Choroid plexus epithelial cell (primary cell): Measurements from ENCODE around the gene CHRNB1.

Experiments used
- DNase-seq: peaks from one replicate; pipeline ENCODE4 v3.0.0-alpha.2; 2010; ENCODE audit warnings: low read depth
- H3K4me3 ChIP-seq: 2 replicates; pipeline ENCODE4 v1.5.1; 2011; ENCODE audit warnings: low read depth, mild to moderate bottlenecking, control low read depth, low read length, moderate library complexity
- CTCF ChIP-seq: conservative IDR thresholded peaks from 2 replicates; pipeline ENCODE4 v1.5.1; 2011; ENCODE audit warnings: low read depth, mild to moderate bottlenecking, control low read depth, inconsistent platforms, low read length, moderate library complexity

CHRNB1 gene

GRCh38 chr17:7483255-7484066, 38.6 kb downstream of the CHRNB1 start:
- H3K4me3 ChIP-seq, result peak overlapping the region; percentile 87
- no peak for TF ChIP-seq CTCF
- peak; percentile 96 for DNase-seq

- TF ChIP-seq CTCF, result no peak
- peak; percentile 99 for DNase-seq
- peak within 1 kb of the TSS; percentile 87 for H3K4me3 ChIP-seq
Measured at GRCh38 chr17:7484067-7484918, 39.4 kb downstream of the CHRNB1 start, which contains the start of gene POLR2A. Gene POLR2A, plus strand, starts transcription at chr17:7484366.

- no peak for DNase-seq
- peak; percentile 27 for TF ChIP-seq CTCF
- peak overlapping the region; percentile 87 for H3K4me3 ChIP-seq
Measured at GRCh38 chr17:7484919-7485377, 40.1 kb downstream of the CHRNB1 start.

- peak; percentile 47 for DNase-seq
- H3K4me3 ChIP-seq, result peak overlapping the region; percentile 62
- TF ChIP-seq CTCF, result no peak
Measured at GRCh38 chr17:7486181-7486580, 41.3 kb downstream of the CHRNB1 start.

GRCh38 chr17:7490144-7490543, 45.3 kb downstream of the CHRNB1 start:
- no peak for TF ChIP-seq CTCF

GRCh38 chr17:7491583-7491982, 46.7 kb downstream of the CHRNB1 start:
- TF ChIP-seq CTCF, result no peak
- no peak overlapping the region for H3K4me3 ChIP-seq
- DNase-seq, result no peak

More at GRCh38 chr17:7490144-7490543, 45.3 kb downstream of the CHRNB1 start:
- H3K4me3 ChIP-seq, result no peak overlapping the region
- DNase-seq, result no peak
